Hypothalamus (tissue), 51 donors: ENCODE measurements around the gene SLC38A1.
"Not testable (repeated sequence)": the region's sequence is repeated elsewhere in the genome, so short reads cannot be mapped to it uniquely, and the experiment has no call there.

Experiments
- DNase-seq, 51 donors: peaks; one replicate each; lab custom pipeline; 2025; lab: John Stamatoyannopoulos, UW

Gene SLC38A1

DNA sequence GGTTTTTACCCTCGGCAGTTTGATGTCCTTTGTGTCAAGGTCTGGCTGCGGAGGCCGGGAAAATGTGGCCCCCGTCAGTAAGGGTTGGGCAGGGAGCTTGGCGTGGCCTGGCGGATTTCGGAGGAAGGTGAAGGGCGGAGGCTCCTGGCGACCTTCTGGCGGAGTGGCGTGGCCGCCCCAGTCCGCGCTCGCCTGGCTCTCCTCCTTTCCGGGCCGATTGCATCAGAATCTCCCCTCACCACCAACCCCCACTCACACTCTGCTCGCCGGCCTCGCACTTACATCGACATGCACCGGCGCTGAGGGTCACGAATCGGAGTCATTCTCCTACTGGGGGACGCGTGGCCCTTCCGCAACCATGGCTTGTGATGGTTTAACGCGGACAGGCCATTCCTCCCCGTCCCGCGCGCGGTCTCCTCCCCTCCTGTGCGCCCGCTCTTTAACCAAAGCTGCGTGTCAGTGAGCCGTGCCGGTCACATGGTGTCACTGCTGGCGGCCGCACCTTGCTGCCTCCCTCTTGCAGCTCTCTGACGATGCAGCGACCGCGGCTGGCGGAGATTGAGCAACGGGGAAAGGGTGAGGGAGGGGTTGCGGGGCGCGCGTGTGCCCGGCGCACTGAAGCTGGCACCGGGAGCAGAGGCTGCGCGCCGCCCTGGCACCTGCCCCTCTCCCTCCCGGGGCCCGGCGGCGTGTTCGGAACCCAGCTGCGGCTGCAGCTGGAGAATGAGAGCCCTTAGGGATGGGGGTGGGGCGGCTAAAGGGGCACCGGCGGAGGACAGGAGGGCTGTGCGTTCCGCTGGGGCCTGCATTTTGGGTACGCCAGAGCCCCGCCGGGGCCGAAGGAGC is at the start of gene SLC38A1:
SLC38A1 (minus strand) TSS at position 461 of the 846 bp plus-strand sequence. CDS start 29,243 bp downstream, outside the sequence.
- DNase-seq = peak in 49 of 51 donors; percentile 15 to 84 (median 67)

DNA sequence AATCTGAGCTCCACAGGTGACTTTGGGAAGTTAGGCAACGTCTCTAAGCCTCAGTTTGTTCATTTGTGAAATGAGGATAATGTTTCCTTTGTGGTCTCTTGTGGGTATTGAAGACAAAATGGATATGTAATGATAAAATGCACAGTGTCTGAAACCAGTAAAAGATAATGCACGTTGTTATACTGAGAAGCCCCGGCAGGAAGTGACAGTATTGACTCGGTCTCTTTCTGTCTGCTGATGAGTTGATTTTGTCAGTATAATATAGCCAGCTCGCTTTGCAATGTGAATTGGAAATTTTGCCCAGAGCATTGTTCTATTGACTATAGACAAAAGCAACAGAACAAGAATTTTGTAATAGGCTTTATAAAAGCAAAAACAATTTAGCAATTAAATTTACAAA is 49.2 kb upstream of the SLC38A1 start:
- no peak for DNase-seq

- no peak for DNase-seq
Measured at GRCh38 chr12:46304070-46304469, 35.2 kb upstream of the SLC38A1 start.

DNA sequence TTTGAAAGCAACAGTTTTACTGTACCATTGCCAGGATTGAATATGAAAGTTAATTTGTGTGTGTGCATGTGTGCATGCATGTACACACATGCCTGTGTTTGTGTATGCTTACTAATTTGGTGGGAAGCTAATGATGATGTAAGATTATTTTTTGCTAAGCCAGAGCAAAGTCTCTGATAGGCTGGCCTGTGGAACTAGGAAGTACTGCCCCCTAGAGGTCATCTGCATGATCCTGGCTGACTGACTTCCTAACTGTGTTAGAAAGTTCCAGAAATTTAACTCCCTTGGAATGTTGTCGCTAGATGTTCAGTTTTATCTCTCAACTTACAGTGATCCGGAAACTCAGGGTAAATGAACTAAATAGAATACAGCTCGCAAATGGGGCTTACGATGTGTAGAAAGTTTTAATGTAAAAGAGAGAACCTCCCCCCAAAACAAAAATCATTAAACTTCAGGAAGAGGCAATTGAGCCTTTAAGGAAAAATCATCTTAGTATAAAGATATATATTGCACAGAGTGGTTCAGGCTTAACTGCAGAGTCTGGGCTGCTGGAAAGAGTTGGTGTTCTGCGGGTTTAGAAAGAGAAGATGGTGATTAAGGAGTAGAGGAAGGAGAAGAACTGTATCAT is 34.3 kb upstream of the SLC38A1 start:
- peak in 14 of 51 donors; percentile 1 to 27 (median 6) for DNase-seq

DNA sequence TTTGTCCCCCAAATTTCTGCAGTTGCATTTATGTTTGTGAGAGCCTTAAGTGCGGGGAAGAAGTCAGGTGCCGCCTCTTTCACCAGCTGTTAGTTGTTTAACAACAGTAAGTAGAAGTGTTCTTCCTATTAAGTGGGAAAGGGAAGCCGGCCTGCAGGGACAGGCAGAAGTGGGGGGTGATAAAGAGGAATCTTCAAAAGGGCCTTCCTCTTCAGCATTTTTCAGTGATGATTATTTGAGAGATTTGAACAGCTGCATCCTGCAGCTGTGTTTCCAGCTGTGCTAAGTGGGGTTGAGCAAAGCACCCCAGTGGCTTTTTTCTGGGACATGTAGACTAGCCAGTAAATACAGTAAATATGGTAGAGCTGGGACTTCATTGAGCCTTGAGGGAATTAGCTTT is 32.1 kb upstream of the SLC38A1 start:
- no peak for DNase-seq

GRCh38 chr12:46299851-46300250 is 31.0 kb upstream of the SLC38A1 start:
- no peak for DNase-seq

GRCh38 chr12:46298261-46298660 is 29.4 kb upstream of the SLC38A1 start:
- no peak for DNase-seq

GRCh38 chr12:46296822-46297221 is 28.0 kb upstream of the SLC38A1 start:
- DNase-seq = no peak

DNA sequence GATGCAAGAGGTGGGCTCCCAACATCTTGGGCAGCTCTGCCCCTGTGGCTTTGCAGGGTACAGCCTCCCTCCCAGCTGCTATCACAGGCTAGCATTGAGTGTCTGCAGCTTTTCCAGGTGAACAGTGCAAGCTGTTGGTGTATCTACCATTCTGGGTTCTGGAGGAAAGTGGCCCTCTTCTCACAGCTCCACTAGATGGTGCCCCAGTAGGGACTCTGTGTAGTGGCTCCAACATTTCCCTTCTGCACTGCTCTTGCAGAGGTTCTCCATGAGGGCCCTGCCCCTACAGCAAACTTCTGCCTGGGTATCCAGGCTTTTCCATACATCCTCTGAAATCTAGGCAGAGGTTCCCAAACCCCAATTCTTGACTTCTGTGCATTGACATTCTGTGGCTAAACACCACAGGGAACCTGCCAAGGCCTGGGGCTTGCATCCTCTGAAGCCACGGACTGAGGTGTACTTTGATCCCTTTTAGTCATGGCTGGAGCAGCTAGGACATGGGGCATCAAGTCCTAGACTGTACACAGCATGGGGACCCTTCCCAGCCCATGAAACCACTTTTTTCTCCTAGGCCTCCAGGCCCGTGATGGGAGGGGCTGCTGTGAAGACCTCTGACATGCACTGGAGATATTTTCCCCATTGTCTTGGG is 24.0 kb upstream of the SLC38A1 start:
- DNase-seq = no peak

DNA sequence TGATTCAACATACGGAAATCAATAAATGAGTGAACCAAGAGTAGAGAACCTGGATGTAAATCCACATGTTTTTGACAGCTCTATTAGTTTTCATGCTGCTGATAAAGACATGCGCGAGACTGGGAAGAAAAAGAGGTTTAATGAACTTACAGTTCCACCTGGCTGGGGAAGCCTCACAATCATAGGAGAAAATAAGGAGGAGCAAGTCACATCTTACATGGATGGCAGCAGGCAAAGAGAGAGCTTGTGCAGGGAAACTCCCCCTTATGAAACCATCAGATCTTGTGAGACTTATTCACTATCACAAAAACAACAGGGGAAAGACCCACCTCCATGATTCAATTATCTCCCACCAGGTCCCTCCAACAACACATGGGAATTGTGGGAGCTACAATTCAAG is 23.1 kb upstream of the SLC38A1 start:
- not testable (repeated sequence) for DNase-seq

- DNase-seq = not testable (repeated sequence)
Measured at GRCh38 chr12:46285177-46285576, 16.3 kb upstream of the SLC38A1 start.

DNA sequence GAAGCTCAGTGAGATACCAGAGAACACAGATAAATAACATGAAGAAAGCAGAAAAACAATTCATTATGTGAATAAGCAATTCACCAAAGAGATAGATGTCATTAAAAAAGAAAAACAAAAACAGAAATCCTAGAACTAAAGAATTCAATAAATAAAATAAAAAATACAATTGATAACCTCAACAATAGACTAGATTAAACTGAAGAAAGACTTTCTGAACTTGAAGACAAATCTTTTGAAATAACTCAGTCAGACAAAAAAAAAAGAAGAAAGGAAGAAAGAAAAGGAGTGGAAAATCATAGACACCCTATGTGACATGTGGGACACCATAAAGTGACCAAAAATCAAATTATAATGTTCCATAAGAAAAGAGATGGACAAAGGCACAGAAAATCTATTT is 14.0 kb upstream of the SLC38A1 start:
- DNase-seq = no peak

DNA sequence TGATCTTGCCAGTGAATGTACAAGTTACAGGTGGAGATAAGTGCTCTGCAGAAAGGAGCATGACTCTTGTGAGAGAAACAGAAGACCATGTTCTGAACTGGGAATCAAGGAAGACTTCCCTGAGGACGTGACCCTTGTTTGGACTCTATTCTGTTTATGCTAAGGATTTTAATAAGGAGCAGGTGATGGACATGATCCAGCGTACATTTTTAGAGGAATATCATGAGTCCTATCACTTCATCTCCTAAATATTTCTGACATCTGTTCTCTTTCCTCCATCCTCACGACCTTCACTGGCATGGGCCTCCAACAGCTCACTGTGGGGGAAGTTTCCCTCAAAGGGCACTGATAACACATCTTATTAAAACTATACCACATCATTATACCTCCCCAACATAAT is 7.9 kb upstream of the SLC38A1 start:
- no peak for DNase-seq

DNA sequence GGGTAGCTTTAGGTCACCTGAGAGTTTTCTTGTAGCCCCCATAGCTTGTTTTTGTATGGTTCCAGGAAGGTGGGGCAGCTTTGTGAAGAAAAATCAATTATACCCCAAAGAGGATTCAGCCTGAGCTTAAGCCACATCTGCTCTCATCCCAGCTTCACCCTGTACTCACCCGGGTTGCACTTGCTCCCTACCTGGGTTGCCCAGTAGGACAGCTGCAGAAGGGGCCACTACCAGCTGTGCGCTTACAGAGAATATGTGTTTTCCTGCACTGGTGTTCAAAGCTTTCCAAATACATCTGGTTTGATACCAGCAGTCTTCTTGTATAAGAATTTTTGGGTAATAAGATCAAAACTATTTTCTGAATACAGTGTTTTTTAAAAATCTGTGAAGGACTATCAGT is 3.0 kb upstream of the SLC38A1 start:
- DNase-seq = no peak

GRCh38 chr12:46269429-46270241 is 792 bp upstream of the SLC38A1 start:
- peak in 18 of 51 donors; percentile 8 to 54 (median 32) for DNase-seq

- peak in 17 of 51 donors; percentile 8 to 63 (median 28) for DNase-seq
Measured at GRCh38 chr12:46267825-46268582, 839 bp downstream of the SLC38A1 start.

GRCh38 chr12:46267575-46267824 is 1.3 kb downstream of the SLC38A1 start:
- peak in 12 of 51 donors; percentile 13 to 79 (median 40) for DNase-seq

DNA sequence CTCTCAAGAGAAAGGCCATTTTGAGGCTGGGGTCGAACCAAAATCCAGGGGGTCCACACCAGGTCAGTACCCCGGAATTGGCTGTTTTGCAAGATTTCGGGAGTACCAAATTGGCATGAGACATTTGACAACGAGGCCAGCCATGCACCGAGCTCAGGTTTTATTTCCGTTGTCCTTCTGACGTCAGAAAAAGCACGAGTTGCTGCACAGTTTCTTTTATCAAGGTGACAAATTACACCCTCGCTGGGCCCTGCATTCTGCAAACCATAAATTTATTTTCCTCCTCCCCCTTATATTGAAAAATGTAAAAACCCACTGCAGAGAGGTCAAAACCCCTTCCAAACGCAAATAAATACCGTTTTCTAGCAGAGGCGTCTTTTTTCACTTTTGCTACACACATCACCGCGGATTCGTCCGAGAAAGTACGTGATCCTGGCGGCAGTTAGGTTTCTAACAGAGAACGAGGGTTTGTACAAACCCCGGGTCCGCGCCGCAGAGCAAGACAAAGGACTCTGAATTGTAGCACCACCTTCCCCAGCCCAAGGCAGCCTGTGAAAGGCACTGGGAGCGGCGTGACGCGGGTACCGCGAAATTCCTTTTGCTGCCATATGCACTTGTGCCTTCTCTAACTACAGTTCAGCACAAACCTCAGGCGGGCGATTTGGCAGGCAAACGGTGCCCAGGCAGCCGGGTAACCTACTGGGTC is 1.8 kb downstream of the SLC38A1 start:
- DNase-seq = peak in 35 of 51 donors; percentile 7 to 79 (median 31)

- DNase-seq = peak in 2 of 51 donors; percentile 13 to 39
Measured at GRCh38 chr12:46266382-46266791, 2.5 kb downstream of the SLC38A1 start.
